ENCODE measurements around the gene RFLNA.

Gene RFLNA

GRCh38 chr12:124304314-124304790, 9.5 kb downstream of the RFLNA start:
- Mint-ChIP-seq H3K27ac (no peak overlapping the region), H3K27me3 (ENCODE audit: low read depth) (no peaks in the 10 kb centered on the region), H3K9me3 (no peaks in the 10 kb centered on the region), H3K36me3 (ENCODE audit: low read depth) (no peaks in the 10 kb centered on the region), H3K4me3 (no peak overlapping the region), H3K4me1 (ENCODE audit: low read depth) (no peaks in the 10 kb centered on the region)

- no peak overlapping the region for H3K4me3 Mint-ChIP-seq
- H3K4me1 Mint-ChIP-seq (ENCODE audit: low read depth) = no peaks in the 10 kb centered on the region
- no peaks in the 10 kb centered on the region for H3K9me3 Mint-ChIP-seq
- no peaks in the 10 kb centered on the region for H3K36me3 Mint-ChIP-seq (ENCODE audit: low read depth)
- no peak overlapping the region for H3K27ac Mint-ChIP-seq
- H3K27me3 Mint-ChIP-seq (ENCODE audit: low read depth) = no peaks in the 10 kb centered on the region
Measured at GRCh38 chr12:124305136-124305535, 10.2 kb downstream of the RFLNA start.

- Mint-ChIP-seq H3K4me1 (ENCODE audit: low read depth) (no peaks in the 10 kb centered on the region), H3K36me3 (ENCODE audit: low read depth) (no peaks in the 10 kb centered on the region), H3K27me3 (ENCODE audit: low read depth) (no peaks in the 10 kb centered on the region), H3K9me3 (no peaks in the 10 kb centered on the region), H3K4me3 (no peak overlapping the region), H3K27ac (no peak overlapping the region)
Measured at GRCh38 chr12:124305776-124306685, 11.1 kb downstream of the RFLNA start.

GRCh38 chr12:124306686-124307555, 12.0 kb downstream of the RFLNA start:
- Mint-ChIP-seq H3K27ac (no peak overlapping the region), H3K27me3 (ENCODE audit: low read depth) (no peaks in the 10 kb centered on the region), H3K4me1 (ENCODE audit: low read depth) (no peaks in the 10 kb centered on the region), H3K36me3 (ENCODE audit: low read depth) (no peaks in the 10 kb centered on the region), H3K9me3 (no peaks in the 10 kb centered on the region), H3K4me3 (no peak overlapping the region)

- Mint-ChIP-seq H3K27me3 (ENCODE audit: low read depth) (no peaks in the 10 kb centered on the region), H3K36me3 (ENCODE audit: low read depth) (no peaks in the 10 kb centered on the region), H3K27ac (no peak overlapping the region), H3K4me1 (ENCODE audit: low read depth) (no peaks in the 10 kb centered on the region), H3K9me3 (no peaks in the 10 kb centered on the region), H3K4me3 (no peak overlapping the region)
Measured at GRCh38 chr12:124307556-124307825, 12.6 kb downstream of the RFLNA start.

GRCh38 chr12:124308741-124309140, 13.8 kb downstream of the RFLNA start:
- H3K27me3 Mint-ChIP-seq (ENCODE audit: low read depth) = no peaks in the 10 kb centered on the region
- no peaks in the 10 kb centered on the region for H3K4me1 Mint-ChIP-seq (ENCODE audit: low read depth)
- H3K9me3 Mint-ChIP-seq = no peaks in the 10 kb centered on the region
- no peak overlapping the region for H3K4me3 Mint-ChIP-seq
- H3K27ac Mint-ChIP-seq = no peak overlapping the region
- no peaks in the 10 kb centered on the region for H3K36me3 Mint-ChIP-seq (ENCODE audit: low read depth)

GRCh38 chr12:124309231-124309630, 14.3 kb downstream of the RFLNA start:
- no peaks in the 10 kb centered on the region for H3K27me3 Mint-ChIP-seq (ENCODE audit: low read depth)

GRCh38 chr12:124309744-124310143, 14.9 kb downstream of the RFLNA start:
- Mint-ChIP-seq H3K27me3 (ENCODE audit: low read depth) (no peaks in the 10 kb centered on the region), H3K27ac (no peak overlapping the region), H3K36me3 (ENCODE audit: low read depth) (no peaks in the 10 kb centered on the region)

More at GRCh38 chr12:124309231-124309630, 14.3 kb downstream of the RFLNA start:
- H3K27ac Mint-ChIP-seq = no peak overlapping the region
- H3K4me1 Mint-ChIP-seq (ENCODE audit: low read depth) = no peaks in the 10 kb centered on the region
- no peaks in the 10 kb centered on the region for H3K36me3 Mint-ChIP-seq (ENCODE audit: low read depth)
- no peak overlapping the region for H3K4me3 Mint-ChIP-seq
- no peaks in the 10 kb centered on the region for H3K9me3 Mint-ChIP-seq

GRCh38 chr12:124310178-124310577, 15.3 kb downstream of the RFLNA start:
- Mint-ChIP-seq H3K9me3 (no peaks in the 10 kb centered on the region), H3K27me3 (ENCODE audit: low read depth) (no peaks in the 10 kb centered on the region), H3K4me3 (no peak overlapping the region), H3K4me1 (ENCODE audit: low read depth) (no peaks in the 10 kb centered on the region), H3K36me3 (ENCODE audit: low read depth) (no peaks in the 10 kb centered on the region), H3K27ac (no peak overlapping the region)

More at GRCh38 chr12:124309744-124310143, 14.9 kb downstream of the RFLNA start:
- Mint-ChIP-seq H3K4me3 (no peak overlapping the region), H3K9me3 (no peaks in the 10 kb centered on the region), H3K4me1 (ENCODE audit: low read depth) (no peaks in the 10 kb centered on the region)

- Mint-ChIP-seq H3K4me3 (no peak overlapping the region), H3K36me3 (ENCODE audit: low read depth) (no peaks in the 10 kb centered on the region), H3K4me1 (ENCODE audit: low read depth) (no peaks in the 10 kb centered on the region), H3K27ac (no peak overlapping the region), H3K27me3 (ENCODE audit: low read depth) (no peaks in the 10 kb centered on the region), H3K9me3 (no peaks in the 10 kb centered on the region)
Measured at GRCh38 chr12:124310785-124311184, 15.9 kb downstream of the RFLNA start.

- no peaks in the 10 kb centered on the region for H3K36me3 Mint-ChIP-seq (ENCODE audit: low read depth)
- H3K27ac Mint-ChIP-seq = no peak overlapping the region
- no peak overlapping the region for H3K4me3 Mint-ChIP-seq
- H3K9me3 Mint-ChIP-seq = no peaks in the 10 kb centered on the region
- no peaks in the 10 kb centered on the region for H3K27me3 Mint-ChIP-seq (ENCODE audit: low read depth)
- H3K4me1 Mint-ChIP-seq (ENCODE audit: low read depth) = no peaks in the 10 kb centered on the region
Measured at GRCh38 chr12:124311292-124312109, 16.6 kb downstream of the RFLNA start.

- Mint-ChIP-seq H3K36me3 (ENCODE audit: low read depth) (no peaks in the 10 kb centered on the region), H3K4me3 (no peak overlapping the region), H3K9me3 (no peaks in the 10 kb centered on the region), H3K27me3 (ENCODE audit: low read depth) (no peaks in the 10 kb centered on the region), H3K27ac (no peak overlapping the region), H3K4me1 (ENCODE audit: low read depth) (no peaks in the 10 kb centered on the region)
Measured at GRCh38 chr12:124312601-124313000, 17.7 kb downstream of the RFLNA start.

- no peak overlapping the region for H3K4me3 Mint-ChIP-seq
- H3K36me3 Mint-ChIP-seq (ENCODE audit: low read depth) = no peaks in the 10 kb centered on the region
- no peaks in the 10 kb centered on the region for H3K4me1 Mint-ChIP-seq (ENCODE audit: low read depth)
- H3K9me3 Mint-ChIP-seq = no peaks in the 10 kb centered on the region
- H3K27ac Mint-ChIP-seq = no peak overlapping the region
- no peaks in the 10 kb centered on the region for H3K27me3 Mint-ChIP-seq (ENCODE audit: low read depth)
Measured at GRCh38 chr12:124314207-124314606, 19.3 kb downstream of the RFLNA start.

GRCh38 chr12:124314766-124315165, 19.9 kb downstream of the RFLNA start:
- Mint-ChIP-seq H3K4me3 (no peak overlapping the region), H3K4me1 (ENCODE audit: low read depth) (no peaks in the 10 kb centered on the region), H3K9me3 (no peaks in the 10 kb centered on the region), H3K36me3 (ENCODE audit: low read depth) (no peaks in the 10 kb centered on the region), H3K27me3 (ENCODE audit: low read depth) (no peaks in the 10 kb centered on the region), H3K27ac (no peak overlapping the region)
